Amniotic stem cell (primary cell): ENCODE measurements around the gene VCX.
A peak's percentile ranks its signal among the peaks of the same experiment; 100 is the strongest.
"Not testable (repeated sequence)": the region's sequence is repeated elsewhere in the genome, so short reads cannot be mapped to it uniquely, and the experiment has no call there.

Source experiments
- DNase-seq: peaks from one replicate; lab custom pipeline; 2025; lab: John Stamatoyannopoulos, UW

The VCX gene

DNA sequence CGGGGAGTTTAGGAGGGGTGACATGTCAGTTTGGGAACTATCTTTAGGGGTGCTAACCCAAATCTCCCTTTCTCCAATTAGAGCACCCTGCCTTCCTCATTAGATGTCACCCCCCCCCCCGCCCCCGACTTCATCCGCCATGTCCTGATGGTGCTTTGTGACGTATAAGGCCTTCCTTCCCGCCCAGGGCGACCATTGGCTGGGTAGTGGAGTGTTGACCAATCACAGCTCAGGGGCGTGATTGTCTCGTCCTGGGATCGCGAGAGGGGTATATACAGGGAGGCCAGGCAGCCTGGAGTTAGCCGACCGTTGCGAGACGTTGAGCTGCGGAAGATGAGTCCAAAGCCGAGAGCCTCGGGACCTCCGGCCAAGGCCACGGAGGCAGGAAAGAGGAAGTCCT lies at the start of gene VCX:
TSS of gene VCX (plus strand) at position 301 of the 400 bp plus-strand sequence. CDS start at position 334, 33 bp downstream.
- not testable (repeated sequence) for DNase-seq

DNA sequence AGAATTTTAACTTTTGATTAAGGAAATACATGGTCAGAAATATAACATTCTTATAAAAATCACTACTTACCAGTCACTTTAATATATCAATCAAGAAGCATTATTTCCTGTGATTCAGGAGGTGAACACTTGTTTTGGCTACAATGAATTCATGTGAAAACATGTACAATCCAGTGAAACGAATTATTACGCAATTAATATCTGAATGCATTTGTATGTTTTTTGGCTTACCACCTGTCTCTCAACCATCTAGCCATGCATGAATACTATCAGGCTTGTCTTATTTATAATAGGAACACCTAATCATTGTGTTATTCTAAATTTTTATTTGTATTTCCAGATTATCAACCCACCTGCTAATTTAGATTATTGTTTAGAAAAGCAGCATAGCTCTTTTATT lies 44.6 kb upstream of the VCX start:
- no peak for DNase-seq

DNA sequence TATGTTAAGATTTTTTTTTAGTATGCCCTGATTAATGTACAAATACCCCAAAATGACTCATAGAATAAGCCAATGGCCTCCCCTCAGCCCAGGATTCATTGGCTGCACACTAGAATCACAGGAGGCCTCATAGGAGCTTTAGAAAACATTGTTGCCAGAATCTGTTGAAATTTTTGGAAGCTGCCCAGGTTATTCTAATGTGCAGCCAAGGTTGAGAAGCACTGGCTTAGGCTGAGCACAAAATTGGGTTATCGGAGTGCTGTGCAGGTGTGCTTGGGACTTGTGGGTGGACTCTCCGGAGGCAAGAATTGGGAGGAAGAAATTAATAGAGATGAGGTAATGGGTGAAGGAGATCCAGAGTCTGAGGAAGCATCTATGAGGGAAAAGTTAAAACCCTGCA lies 41.3 kb upstream of the VCX start:
- DNase-seq, result no peak

DNA sequence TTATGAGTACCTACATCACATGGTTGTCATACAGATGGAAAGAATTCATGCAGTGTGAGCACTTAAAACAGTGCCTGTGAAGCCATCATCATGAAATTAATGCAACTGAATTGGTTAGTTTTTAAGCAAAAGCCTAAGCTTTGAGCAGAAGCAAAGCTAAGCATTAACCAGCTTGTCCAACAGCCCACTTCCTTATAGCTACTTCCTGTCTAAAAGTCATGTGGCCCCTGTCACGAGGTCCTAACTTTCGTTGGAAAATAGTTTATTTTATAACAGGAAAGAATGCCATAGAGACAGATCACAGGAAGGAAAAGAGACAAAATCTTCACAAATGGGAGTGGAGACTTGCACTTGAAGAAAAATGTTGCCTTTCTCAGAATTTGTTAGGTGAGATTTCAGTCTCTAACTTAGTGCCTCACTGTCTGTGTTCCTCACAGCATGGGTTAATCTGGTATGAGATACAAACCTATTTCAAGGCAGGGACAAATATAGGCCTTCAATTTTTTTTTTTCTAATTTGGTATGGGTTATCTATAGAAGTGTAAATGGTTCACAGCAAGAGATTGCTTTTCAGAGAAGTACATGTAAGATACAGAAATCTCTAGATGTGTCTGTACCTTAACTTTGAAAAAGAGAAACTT lies 27.7 kb upstream of the VCX start:
- no peak for DNase-seq

DNA sequence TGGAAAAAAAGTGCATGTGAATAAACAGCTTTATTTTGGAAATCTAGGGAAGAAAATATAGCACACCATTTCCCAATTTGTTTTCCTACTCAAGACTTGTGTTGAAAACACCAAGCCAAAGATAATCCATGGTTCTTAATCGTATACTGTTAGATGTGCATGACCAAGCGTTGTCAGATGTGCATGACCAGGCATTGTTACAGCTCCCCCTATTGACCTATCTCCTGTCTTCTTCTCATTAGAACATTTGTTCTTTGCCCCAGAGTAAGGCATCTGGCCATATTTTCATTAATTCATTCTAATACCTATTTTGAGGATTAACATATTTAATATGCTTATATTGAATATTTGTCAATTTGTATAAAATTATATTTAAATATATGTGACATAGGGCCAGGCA lies 14.4 kb upstream of the VCX start:
- DNase-seq, result no peak

DNA sequence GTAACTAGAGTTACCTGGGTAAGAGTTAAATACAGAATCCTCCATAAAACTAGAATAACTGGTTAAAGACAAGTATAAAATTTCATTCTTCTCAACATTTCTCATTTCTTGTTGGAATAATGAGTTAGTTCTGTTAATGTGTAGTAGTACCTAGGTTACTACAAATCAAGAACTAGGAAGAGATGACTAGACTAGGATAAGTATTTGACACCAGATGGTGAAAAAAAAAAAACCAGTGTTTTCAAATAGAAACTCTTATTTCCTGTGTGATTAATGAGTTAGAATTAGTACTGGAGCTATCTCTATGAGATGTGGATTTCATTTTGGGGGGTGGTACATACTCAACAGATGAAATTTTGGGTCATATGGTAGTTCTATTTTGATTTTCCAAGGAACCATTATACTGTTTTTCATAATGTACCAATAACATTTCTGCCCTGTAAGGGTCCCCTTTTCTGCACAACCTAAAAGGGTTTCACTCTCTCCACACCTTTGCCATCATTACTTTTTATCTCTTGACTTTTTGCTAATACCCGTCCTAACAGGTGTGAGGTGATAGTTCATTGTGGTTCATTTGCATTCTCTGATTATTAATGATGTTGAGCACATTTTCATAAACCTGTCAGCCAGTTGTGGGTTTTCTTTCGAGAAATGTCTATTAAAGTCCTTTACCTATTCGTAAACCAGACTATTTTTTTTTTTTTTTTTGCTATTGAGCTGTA lies 1.7 kb upstream of the VCX start:
- DNase-seq, result no peak

DNA sequence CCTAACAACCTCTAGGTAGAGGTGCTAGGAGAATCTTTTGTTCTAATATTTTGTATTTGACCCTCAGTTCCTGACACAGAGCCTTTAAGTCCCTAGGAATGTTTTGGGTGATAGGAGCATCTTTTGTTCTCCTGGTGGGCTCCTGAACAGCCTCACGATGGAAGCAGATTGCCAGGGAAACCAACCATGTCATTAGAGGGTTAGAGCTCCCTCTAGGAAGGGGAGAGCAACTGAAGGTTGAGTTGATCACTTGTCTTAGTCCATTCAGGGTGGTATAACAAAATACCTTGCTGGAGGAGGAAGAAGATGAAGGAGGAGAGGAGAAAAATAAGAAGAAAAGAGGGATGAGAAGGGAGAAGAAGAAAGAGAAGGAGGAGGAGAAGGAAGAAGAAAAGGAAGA lies 9.2 kb downstream of the VCX start:
- no peak for DNase-seq

DNA sequence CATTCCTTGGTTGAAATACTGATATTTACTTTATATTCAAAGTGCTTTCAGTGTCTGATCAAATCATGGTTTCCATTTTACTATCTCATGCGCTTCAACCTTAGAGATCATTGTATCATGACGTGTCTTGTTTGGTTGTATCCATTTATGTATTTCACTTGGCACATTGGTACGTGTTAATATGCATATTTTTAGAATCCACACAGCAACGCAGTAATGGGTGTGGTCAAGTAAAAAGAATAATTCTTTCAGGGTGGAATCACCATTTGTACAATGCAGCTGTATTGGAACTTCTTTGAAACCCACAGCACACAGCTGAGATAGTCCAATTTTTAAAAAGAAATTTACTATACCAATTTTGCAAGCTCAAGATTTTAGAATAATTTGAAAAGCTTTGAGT lies 29.1 kb downstream of the VCX start:
- no peak for DNase-seq

DNA sequence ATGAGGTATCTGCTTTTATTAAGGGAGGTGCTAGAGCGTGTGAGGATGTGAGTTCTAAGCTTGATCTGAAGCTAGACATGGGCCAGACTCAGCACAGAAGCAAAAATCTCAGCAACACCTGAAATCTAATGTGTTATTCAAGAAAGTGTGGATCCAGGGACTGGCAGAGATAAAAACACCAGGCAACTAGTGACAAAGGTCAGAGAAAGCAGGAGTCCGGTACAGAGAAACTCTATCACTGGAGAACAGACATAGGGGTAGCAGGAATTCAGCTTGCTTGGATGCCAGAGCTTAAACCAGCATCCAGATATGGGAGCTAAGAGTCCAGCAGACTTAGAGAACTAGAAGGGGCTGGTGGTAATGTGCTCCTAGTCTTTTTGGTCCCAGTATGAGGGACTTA lies 34.0 kb downstream of the VCX start:
- DNase-seq, result no peak

DNA sequence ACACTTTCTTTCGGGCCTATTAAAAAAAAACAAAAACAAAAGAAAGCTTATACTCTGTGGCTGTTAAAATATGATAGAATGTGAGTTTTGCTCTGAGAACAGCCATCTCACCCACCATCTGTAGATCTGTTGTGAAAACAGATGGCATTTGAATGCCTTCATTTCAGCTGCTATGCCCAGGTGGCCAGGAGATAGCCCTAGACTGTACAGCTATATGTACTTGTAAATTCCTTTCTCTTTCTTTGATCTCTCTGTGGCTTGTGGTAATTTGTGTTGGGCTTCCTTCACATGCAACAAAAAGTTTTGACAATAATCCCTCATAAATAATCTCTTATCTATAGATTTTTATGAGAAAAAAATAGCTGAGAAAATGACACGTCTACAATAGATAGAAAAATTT lies 46.2 kb downstream of the VCX start:
- DNase-seq, result no peak

DNA sequence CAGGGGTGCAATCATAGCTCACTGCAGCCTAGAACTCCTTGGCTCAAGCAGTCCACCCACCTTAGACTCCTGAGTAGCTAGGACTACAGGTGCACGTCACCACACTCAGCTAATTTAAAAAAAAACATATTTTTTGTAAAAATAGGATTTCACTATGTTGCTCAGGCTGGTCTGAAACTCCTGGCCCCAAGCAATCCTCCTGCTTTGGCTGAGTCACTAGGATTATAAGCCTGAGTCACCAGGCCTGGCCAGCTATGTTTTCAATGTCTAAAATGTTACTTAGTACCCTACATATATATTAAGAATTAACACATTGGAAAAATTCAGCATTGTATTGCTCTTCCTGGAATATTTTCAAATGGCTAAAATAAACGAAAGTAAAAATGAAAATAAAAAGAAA lies 46.7 kb downstream of the VCX start:
- peak; percentile 6 for DNase-seq

DNA sequence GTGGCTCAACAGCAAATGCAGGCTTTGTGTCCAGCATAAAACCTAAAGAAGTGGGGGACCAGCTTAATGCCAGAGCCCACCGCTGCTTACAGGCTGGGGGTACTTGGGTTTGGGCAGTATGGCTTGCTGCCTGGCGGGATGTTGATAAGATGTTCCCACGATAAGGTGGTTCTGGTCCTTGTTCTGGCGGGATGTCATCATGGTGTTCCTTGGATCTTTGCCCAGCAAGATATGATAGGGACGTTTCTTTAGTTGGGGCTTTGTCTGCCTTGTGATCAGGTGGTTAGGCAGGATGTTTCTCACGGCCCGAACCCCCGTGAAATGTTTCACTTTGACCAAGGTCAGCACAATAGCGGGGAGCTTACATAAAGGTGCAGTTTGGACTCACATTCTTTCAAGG lies 49.0 kb downstream of the VCX start:
- DNase-seq, result no peak
